Stimulated activated CD8-positive, alpha-beta memory T cell treated with anti-CD3 and anti-CD28 coated beads, Interleukin-15, amount 100 ng/mL, for 4 hours (primary cell): ENCODE measurements around the gene SERTM2.
"Not testable (repeated sequence)": the region's sequence is repeated elsewhere in the genome, so short reads cannot be mapped to it uniquely, and the experiment has no call there.

Experiments
- DNase-seq, 2 donors: peaks; one replicate each; pipeline ENCODE4 v3.0.0-alpha.2; 2020; ENCODE audit warnings: low read depth in 2 of 2

SERTM2 gene

GRCh38 chrX:111511477-111511876 is at the start of gene SERTM2:
Gene SERTM2, plus strand, starts transcription at chrX:111511645. Its CDS starts 7,213 bp downstream, at chrX:111518858.
- DNase-seq: no peak

- DNase-seq: no peak
Measured at GRCh38 chrX:111465669-111466068, 45.8 kb upstream of the SERTM2 start.

GRCh38 chrX:111467896-111468295 is 43.5 kb upstream of the SERTM2 start:
- no peak for DNase-seq

- DNase-seq: no peak
Measured at GRCh38 chrX:111470681-111471403, 40.6 kb upstream of the SERTM2 start.

GRCh38 chrX:111481896-111482295 is 29.5 kb upstream of the SERTM2 start:
- DNase-seq: no peak

GRCh38 chrX:111483135-111483534 is 28.3 kb upstream of the SERTM2 start:
- no peak for DNase-seq

GRCh38 chrX:111483881-111484280 is 27.6 kb upstream of the SERTM2 start:
- no peak for DNase-seq

GRCh38 chrX:111490688-111491087 is 20.8 kb upstream of the SERTM2 start:
- no peak for DNase-seq

- DNase-seq: no peak
Measured at GRCh38 chrX:111492085-111492484, 19.4 kb upstream of the SERTM2 start.

- DNase-seq: no peak
Measured at GRCh38 chrX:111498538-111499103, 12.8 kb upstream of the SERTM2 start.

- DNase-seq: no peak
Measured at GRCh38 chrX:111503485-111503993, 7.9 kb upstream of the SERTM2 start.

GRCh38 chrX:111504941-111505340 is 6.5 kb upstream of the SERTM2 start:
- no peak for DNase-seq

- DNase-seq: no peak
Measured at GRCh38 chrX:111505783-111506182, 5.7 kb upstream of the SERTM2 start.

- no peak for DNase-seq
Measured at GRCh38 chrX:111506826-111507225, 4.6 kb upstream of the SERTM2 start.

GRCh38 chrX:111507933-111508332 is 3.5 kb upstream of the SERTM2 start:
- DNase-seq: no peak

- DNase-seq: no peak
Measured at GRCh38 chrX:111515298-111515697, 3.9 kb downstream of the SERTM2 start.

- no peak for DNase-seq
Measured at GRCh38 chrX:111518667-111519066, 7.2 kb downstream of the SERTM2 start.

GRCh38 chrX:111519215-111519614 is 7.8 kb downstream of the SERTM2 start:
- no peak for DNase-seq

- no peak for DNase-seq
Measured at GRCh38 chrX:111520506-111520905, 9.1 kb downstream of the SERTM2 start.

- no peak for DNase-seq
Measured at GRCh38 chrX:111521169-111521568, 9.7 kb downstream of the SERTM2 start.

- no peak for DNase-seq
Measured at GRCh38 chrX:111543212-111543741, 31.8 kb downstream of the SERTM2 start.

- not testable (repeated sequence) for DNase-seq
Measured at GRCh38 chrX:111549235-111549634, 37.8 kb downstream of the SERTM2 start.

- no peak for DNase-seq
Measured at GRCh38 chrX:111555406-111555958, 44.0 kb downstream of the SERTM2 start.
